ENCODE results near the gene GTF2IRD1. TPM values are rescaled to one million over a fixed set of nuclear protein-coding genes. Genes with fewer than 3 reads are reported as not detected.
A peak's percentile ranks its signal among the peaks of the same experiment; 100 is the strongest.

Gene GTF2IRD1
- total and polyA plus RNA-seq, 9 of the 15 experiments (the other 6 are each of a cell fraction or from before 2014, with no cell fraction given) = 9.1 to 30.2 (median 14.0) TPM

DNA sequence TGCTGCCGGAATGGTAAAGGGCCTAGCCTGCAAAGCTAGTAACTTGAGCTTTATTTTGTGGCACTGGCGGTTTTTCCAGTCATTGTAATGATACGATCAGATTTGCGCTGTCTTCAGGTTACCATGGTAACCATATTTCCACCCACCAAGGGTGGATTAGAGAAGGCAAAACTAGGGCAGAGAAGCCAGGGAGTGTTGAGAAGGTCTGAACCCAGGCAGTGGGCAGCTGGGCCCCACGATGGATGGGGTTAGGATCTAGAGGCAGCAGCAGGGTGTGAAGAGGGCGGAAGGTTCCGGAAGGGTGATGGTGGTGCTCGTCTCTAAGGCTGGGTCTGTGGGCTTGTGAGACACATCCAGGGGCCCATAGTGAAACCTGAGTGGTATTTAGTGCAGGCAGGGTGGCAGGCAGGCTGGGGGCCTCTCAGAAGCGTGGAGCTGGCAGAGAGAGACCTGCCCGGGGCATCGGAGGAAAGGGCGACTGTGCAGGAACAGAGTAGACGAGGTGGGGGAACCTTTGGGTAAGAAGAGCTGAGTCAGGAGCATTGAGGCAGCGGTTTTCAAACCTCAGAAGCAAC is 115.9 kb downstream of the GTF2IRD1 start:
- in situ Hi-C loops (cut with MboI) = no loop called here
- Histone ChIP-seq H3K4me2 (ENCODE audit: insufficient read depth, low read length) (0 out of 2 replicates have a peak overlapping the region, but pooled peaks have one; percentile 1), H3K27me3 (ENCODE audit: control insufficient read depth in 2 of 2, insufficient read depth in 2 of 2, low read length in 2 of 2) (no peaks in the 10 kb centered on the region), H3K9me1 (ENCODE audit: control insufficient read depth, insufficient read depth, low read length) (no peaks in the 10 kb centered on the region), H4K20me1 (replicated peaks; ENCODE audit: control insufficient read depth, insufficient read depth, low read length) (0 out of 2 replicates have a peak, but pooled peaks cover 3% of the 10 kb centered on the region), H2AFZ (ENCODE audit: low read depth, low read length) (no peak overlapping the region), H3K4me1 (replicated peaks in 1 of 2; ENCODE audit: control insufficient read depth in 2 of 2, insufficient read depth in 2 of 2, low read length in 2 of 2) (peaks cover 9 to 19% of the 10 kb centered on the region in 2 experiments; a peak in 4 of 5 replicates), H3K9ac (ENCODE audit: insufficient read depth in 1 of 2, low read depth in 2 of 2, low read length in 2 of 2) (peak overlapping the region in 1 of 2 experiments; percentile 87; a peak in 2 of 4 replicates), H3K4me3 (no peak overlapping the region), H3K36me3 (ENCODE audit: control insufficient read depth, insufficient read depth, low read length) (peaks cover under 1% of the 10 kb centered on the region; the same call in 1 of the 3 replicates), H3K79me2 (ENCODE audit: control insufficient read depth, insufficient read depth, low read length) (no peaks in the 10 kb centered on the region), H3K9me3 (replicated peaks; ENCODE audit: control insufficient read depth, insufficient read depth, low read depth, low read length) (no peaks in the 10 kb centered on the region), H3K27ac (ENCODE audit: extremely low read depth, low read depth, low read length) (no peak overlapping the region)
- ATAC-seq (no peak), FAIRE-seq (peak; percentile 26), DNase-seq (ENCODE audit: extremely low read depth in 1 of 4, low spot score in 3 of 4) (peak in 1 of 4 experiments; percentile 24)
- ChIA-PET POLR2A (no interaction called here), CTCF (ENCODE audit: low intra/inter-chr PET ratio) (no interaction called here)
- intact Hi-C loops (cut with micrococcal nuclease) = loop anchor here (10.0 kb wide), 1 partner anchor 115 kb away; the partner anchor contains the start of gene GTF2IRD1
- WGBS (ENCODE audit: insufficient coverage, low coverage, missing lambda C conversion rate) = 64% methylated on average over 14 of the region's 14 CpGs
- no TSS peak for BruUV-seq (replicated peaks)
- TF ChIP-seq ZNF79 (CRISPR knock-in tag; IDR thresholded peaks at IDR 0.05; ENCODE audit: low read depth) = no peak
- TF ChIP-seq CREBBP (IDR thresholded peaks at IDR 0.05; ENCODE audit: low read depth, low read length) = no peak
- TF ChIP-seq ZNF766 (CRISPR knock-in tag; conservative IDR thresholded peaks at IDR 0.05) = no peak
- TF ChIP-seq FIP1L1 (IDR thresholded peaks at IDR 0.05; ENCODE audit: low read depth, low read length, poor library complexity, severe bottlenecking) = no peak
- no peak for TF ChIP-seq ZNF384 (IDR thresholded peaks at IDR 0.05; ENCODE audit: low read depth, low read length)
- TF ChIP-seq ZNF324 (CRISPR knock-in tag; IDR thresholded peaks at IDR 0.05) = no peak
- no peak for TF ChIP-seq SPI1 (IDR thresholded peaks at IDR 0.05; ENCODE audit: borderline replicate concordance, low read depth, low read length)
- no peak for TF ChIP-seq ZNF644 (tag; IDR thresholded peaks at IDR 0.05; ENCODE audit: low read depth)
- no peak for TF ChIP-seq CXXC5 (CRISPR knock-in tag; IDR thresholded peaks at IDR 0.05)
- TF ChIP-seq FOXM1 (IDR thresholded peaks at IDR 0.05; ENCODE audit: low read depth) = no peak
- no peak for TF ChIP-seq FOXM1 (CRISPR knock-in tag; IDR thresholded peaks at IDR 0.05; ENCODE audit: low read depth)
- TF ChIP-seq XRCC5 (IDR thresholded peaks at IDR 0.05; ENCODE audit: low read depth, low read length) = no peak
- TF ChIP-seq RBM34 (IDR thresholded peaks at IDR 0.05; ENCODE audit: borderline replicate concordance, insufficient read depth, low read length) = no peak
- TF ChIP-seq C11orf30 (IDR thresholded peaks at IDR 0.05; ENCODE audit: low read depth) = peak; percentile 48; the same call in 1 of the 2 replicates
- TF ChIP-seq, protein P1, sequence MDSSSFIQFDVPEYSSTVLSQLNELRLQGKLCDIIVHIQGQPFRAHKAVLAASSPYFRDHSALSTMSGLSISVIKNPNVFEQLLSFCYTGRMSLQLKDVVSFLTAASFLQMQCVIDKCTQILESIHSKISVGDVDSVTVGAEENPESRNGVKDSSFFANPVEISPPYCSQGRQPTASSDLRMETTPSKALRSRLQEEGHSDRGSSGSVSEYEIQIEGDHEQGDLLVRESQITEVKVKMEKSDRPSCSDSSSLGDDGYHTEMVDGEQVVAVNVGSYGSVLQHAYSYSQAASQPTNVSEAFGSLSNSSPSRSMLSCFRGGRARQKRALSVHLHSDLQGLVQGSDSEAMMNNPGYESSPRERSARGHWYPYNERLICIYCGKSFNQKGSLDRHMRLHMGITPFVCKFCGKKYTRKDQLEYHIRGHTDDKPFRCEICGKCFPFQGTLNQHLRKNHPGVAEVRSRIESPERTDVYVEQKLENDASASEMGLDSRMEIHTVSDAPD (CRISPR knock-in tag; IDR thresholded peaks at IDR 0.05) = no peak
- TF ChIP-seq ZNF232 (CRISPR knock-in tag; IDR thresholded peaks at IDR 0.05) = no peak
- no peak for TF ChIP-seq ZNF408 (CRISPR knock-in tag; IDR thresholded peaks at IDR 0.05; ENCODE audit: low read depth)
- TF ChIP-seq BRD9 (IDR thresholded peaks at IDR 0.05; ENCODE audit: low read depth, partially characterized antibody) = no peak
- TF ChIP-seq ERF (CRISPR knock-in tag; IDR thresholded peaks at IDR 0.05) = no peak
- TF ChIP-seq, protein P2, sequence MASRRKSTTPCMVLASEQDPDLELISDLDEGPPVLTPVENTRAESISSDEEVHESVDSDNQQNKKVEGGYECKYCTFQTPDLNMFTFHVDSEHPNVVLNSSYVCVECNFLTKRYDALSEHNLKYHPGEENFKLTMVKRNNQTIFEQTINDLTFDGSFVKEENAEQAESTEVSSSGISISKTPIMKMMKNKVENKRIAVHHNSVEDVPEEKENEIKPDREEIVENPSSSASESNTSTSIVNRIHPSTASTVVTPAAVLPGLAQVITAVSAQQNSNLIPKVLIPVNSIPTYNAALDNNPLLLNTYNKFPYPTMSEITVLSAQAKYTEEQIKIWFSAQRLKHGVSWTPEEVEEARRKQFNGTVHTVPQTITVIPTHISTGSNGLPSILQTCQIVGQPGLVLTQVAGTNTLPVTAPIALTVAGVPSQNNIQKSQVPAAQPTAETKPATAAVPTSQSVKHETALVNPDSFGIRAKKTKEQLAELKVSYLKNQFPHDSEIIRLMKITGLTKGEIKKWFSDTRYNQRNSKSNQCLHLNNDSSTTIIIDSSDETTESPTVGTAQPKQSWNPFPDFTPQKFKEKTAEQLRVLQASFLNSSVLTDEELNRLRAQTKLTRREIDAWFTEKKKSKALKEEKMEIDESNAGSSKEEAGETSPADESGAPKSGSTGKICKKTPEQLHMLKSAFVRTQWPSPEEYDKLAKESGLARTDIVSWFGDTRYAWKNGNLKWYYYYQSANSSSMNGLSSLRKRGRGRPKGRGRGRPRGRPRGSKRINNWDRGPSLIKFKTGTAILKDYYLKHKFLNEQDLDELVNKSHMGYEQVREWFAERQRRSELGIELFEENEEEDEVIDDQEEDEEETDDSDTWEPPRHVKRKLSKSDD (conservative IDR thresholded peaks at IDR 0.05; ENCODE audit: low read length) = no peak
- TF ChIP-seq ZNF764 (CRISPR knock-in tag; IDR thresholded peaks at IDR 0.05; ENCODE audit: low read depth) = no peak
